GM10847 (cell line): ENCODE results near the gene DLD.

Source experiments
- POLR2A ChIP-seq: IDR thresholded peaks from 2 replicates; pipeline ENCODE4 v1.6.1; 2011; ENCODE audit not compliant: insufficient read length; ENCODE audit errors: extremely low read depth

The DLD gene

DNA sequence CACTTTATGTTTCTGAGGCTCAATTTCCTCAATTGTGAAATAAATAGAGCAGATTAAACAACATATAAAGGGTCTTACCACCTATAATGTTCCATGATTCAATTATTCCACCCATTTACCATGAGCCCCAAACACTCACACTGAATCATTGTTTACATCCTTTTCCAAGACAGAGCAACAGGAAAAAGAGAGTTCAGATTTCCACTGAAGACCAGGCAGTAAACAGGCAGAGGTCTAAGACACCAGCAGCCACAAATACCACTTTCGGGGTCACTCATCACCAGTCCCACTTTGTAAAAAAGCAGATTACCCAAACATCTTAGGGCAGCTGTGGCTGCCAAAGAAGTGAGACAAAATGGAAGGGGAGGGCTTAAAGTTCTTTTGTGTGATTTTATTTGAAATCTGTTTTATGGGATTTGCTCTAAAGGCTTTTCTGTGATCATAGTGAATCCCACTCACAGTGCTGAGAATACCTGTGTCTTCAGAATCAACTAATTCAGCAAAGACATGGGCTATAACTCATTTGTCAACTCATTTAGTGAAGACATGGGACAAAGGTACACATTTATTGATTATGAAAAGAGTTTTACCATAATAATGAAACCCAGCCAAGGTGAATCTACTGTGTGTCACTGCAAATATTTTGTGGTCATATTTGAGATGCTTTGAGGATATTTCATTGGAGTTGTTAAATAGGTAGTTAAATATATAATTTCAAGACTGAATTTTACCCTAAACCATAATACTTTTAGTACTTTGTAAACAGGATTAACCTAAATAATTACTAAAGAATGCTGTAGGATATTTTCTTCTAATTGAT, 24.8 kb upstream of the DLD start:
- TF ChIP-seq POLR2A: no peak

DNA sequence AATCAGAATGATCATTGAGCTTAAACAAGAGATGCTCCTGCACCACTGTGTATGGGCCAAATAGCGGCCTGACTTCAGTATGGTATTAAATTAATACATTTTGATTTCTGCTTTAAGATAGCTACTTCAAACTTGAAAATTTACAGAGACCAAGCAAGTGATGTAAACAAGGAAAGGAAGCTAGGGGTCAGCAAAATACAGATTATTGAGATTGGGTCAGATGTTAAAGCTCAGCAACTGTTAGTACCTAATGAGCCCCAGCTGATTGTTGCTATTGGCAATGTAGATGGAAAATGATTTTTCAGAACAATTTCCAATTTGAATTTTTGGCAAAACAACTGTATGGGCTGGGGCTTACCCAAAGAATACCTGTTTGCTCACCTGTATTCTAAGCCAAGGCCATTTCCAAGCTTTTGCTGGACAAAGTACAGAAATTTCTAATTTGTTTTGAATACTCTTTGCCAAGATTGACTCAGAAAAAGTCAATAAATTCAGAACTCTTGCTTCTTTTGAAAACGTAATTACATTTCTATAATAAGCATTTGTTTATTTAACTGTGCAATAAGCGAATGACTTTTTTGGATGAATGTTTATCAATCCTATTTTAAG, 23.0 kb upstream of the DLD start:
- TF ChIP-seq POLR2A: no peak

DNA sequence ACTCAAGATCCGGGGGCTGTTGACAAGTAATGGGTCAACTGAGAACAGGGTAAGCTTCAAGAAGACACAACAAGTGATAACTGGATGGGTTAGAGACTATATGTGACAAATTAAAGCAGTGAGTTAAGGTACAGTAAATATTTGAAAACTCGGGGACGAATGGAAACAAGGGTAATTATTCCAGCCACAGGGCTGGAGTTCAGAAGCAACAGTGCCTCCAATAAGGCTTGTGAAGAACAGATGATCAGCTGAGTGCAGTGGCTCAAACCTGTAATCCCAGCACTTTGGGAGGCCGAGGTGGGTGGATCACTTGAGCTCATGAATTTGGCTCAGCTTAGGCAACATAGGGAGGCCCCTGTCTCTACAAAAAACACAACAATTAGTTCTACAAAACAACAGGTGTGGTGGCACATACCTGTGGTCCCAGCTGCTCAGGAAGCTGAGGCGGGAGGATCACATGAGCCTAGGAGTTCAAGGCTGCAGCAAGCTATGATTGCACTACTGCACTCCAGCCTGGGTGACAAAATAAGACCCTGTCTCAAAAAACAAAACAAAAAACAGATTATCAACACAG, 20.5 kb upstream of the DLD start:
- no peak for TF ChIP-seq POLR2A

DNA sequence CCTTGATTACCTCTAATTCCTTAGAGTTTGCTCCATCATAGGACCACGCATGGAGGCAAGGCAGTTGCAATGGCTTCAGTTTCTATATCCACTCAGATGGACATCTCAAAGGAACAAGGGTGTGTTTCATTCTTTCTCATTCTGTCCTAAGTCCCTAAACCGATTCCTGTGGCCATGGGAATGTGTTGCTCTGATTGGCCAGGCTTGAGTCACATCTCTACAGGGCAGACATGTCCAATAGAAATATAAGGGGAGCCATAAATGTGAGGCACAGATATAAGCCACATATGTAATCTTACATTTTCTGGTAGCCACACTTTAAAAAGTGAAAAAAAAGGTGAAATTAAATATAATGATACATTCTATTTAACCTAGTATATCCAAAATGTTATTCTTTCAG, 16.9 kb upstream of the DLD start:
- TF ChIP-seq POLR2A: no peak

DNA sequence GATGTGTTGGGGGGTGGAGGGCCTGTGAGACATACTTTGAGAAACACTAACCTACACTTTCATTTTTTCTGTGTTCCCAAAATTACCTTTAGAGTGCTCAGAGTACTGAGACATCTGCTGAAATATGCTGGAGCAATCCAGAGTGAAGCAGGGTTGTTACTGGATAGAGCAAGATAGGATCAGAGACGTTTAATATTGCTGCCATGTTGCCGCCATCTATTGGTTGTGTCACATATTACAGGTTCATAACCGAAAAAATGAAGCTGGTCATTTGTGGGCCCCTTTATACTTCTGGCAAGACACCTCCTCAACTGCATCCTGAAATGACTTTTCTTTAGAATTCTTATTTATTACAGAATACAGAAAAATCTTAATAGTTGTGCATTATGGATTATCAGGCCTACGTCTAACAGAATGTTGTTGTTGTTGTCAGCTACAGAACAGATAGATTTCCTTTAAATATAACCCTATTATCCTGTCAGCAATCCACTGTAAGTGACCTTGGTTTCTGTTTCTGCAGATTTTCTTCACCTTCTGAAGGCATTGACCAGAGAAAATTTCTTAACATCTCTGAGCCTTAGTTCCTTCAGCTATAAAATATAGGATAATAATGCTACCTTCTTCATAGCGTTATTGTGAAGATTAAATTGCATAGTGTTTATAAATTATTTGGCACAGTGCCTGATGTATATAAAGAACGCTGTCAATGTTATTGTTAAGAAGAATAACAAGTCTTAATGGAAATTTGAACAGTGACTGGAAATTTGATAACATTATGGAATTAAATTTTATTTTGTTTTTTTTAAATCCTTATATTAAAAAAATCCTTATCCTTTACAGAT, 16.2 kb upstream of the DLD start:
- no peak for TF ChIP-seq POLR2A

DNA sequence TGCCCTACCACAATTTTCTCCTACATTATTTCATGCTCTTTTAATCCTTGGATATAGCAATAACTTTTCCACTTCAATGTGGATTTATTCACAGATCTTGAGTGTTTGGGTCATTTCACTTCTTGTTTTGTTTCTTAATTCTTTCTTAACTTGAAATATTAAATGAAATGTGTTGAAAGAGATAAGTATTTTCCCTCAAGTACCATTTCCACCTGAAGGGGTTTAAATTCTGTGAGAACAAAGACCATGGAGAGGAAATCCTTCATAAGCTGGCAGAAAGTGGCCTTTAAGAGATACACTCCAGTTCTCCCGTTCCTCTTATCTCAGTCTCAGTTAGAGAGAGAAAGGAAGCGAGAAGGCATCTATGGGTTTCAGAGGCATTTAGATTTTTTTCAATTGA, 14.1 kb upstream of the DLD start:
- no peak for TF ChIP-seq POLR2A

DNA sequence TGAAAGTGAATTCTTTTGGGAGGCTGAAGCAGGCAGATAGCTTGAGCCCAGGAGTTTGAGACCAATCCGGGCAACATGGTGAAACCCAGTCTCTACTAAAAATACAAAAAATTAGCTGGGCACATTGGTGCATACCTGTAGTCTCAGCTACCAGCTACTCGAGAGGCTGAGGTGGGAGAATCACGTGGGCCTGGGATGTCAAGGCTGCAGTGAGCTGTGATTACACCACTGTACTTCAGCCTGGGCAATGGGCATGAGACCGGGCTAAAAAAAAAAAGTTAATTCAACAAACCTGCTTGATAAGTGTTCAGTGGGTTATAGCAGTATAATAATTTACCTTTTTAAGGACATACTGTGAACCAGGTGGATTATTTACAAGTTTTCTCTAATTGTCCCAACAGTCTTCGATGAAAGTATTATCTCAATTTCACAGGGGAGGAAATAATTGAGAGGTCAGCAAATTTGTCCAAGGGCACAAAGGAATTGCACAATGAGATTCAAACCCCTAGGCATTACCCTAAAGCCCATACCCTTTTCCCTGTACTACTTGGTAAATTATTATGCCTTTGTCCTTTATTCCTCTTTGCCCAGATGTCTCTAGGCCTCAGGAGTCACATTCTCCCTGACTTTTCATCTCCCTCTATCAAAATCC, 13.1 kb upstream of the DLD start:
- no peak for TF ChIP-seq POLR2A

DNA sequence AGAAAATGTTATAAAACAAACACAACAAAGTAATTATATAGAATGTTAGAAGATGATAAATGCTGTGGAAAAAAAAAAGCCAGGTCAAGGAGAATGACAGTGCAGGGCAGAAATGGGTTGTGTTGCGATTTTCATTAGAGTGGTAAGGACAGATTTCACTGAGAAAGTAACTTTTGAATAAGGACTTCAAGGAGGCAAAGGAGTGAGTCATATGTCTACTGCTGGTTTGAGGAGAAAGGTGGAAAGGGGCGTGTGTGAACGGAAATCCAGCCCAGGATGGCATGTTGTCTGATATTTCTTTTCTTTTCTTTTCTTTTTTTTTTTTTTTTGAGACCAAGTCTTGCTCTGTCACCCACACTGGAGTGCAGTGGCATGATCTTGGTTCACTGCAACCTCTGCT, 12.3 kb upstream of the DLD start:
- no peak for TF ChIP-seq POLR2A

DNA sequence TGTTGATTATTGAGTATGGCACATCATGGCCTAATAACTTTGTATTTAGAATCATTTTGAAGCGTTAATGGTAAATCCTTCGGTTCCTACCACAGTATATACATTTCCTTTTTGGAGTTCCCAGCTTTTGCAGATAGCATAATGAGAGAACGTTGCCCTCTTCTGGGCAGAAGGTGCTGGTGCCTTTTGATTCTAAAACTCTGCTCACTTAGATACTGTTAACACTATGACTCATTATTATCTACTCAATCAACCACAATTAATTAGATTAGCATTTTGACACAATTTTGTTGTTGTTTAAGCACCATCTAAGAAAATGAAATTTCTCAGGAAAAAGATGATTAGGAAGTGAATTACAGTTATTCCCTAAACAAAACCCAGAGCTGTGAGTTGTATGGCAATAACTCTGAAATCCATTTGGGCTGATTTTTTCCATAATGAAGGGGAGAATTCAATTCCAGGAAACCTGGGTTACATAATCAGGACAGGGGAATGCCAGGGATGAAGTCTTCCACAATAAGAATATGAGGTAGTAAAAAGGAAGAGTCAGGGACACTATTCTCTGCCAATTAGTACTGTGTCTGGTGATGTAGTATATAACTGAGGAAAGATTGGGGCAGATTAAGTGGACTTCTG, 11.5 kb upstream of the DLD start:
- TF ChIP-seq POLR2A: no peak

DNA sequence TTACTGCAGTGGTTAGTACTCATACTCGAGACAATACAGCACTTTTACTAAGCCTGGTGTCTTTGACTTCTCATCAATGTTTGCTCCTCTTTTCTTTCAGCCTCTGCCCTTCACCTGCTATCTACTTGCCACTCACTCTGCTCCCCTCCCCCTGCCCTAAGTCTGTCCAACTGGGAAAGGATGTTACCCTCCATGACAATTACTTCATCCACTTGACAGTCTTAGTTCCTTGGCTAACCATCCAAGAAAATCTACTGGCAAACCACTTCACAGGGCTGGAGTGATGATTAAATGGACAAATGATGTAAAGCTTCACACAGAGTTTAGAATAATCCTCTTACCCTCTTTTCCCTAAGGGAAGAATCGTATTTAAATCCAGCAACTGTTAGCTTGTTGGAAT, 8.2 kb upstream of the DLD start:
- TF ChIP-seq POLR2A: no peak

DNA sequence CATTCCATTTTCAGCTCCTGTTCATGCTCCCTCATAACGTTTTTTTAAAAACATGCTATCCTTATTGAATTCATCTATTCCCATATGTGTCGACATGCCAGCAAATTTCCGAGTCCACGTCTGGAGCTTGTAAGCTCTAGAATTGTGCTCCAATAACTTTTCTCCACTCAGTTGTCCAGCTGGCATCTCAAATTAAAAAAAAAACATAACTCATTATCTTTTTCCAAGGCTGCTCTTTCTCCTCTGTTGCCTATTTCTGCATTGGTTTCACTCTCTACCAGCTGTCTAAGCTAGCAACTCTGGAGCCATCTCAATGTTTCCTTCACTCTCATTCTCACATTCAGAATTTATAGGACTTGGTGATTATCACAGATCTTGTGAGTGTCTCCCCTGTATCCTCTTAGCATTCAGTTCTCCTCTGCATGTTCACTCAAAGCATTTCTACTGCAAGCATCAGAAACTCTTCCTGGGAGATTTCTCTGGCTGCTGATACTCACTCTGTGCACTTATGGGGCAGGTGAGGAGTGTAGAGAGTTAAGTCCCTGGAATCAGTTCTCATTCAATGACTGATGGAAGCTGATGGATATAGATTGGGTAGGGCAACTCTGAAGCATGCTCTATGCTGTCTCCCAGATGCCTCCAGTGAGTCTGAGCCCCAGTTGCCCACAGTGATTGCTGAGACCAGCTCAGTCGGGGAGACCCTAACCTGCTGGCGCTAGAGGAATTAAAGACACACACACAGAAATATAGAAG, 6.7 kb upstream of the DLD start:
- TF ChIP-seq POLR2A: no peak

DNA sequence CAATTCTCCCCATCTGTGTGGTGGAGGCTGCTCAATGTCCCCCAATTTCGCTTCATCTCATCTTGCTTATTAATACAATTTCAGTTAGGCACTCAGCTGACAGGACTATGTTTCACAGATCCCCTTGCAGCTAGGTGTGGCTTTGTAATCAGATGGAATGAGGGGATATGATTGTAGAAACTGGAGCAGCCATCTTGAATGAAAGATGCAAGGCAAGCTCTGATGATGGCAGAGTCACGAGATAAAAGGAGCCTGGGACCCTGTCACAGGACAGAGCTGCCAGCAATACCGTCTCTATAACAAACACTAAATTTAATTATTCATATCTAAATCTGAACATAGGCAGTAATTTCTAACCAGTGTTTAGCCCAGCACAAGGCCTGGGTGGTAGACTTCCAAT, 991 bp upstream of the DLD start:
- TF ChIP-seq POLR2A: no peak

DNA sequence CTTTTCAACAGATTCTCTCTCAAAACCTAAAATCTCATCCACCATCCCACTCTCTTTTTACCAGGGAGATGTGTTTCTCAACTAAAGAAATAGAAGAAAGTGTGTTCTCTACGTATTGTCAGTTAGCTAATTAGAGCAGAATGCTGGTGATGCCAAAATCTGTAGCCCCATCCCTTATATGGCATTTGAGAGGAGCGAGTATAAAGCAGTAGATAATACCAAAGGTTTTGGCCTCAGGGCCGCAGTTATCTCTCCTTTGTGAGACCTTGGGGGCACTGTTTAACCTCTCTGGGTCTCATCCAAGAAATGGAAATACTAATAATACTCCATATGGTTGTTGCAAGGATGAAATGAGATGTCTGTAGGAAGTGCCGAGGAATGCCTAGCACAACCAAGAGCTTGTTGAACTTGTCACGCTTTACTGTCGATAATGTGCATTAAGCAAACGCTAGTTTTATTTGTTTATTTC, 456 bp upstream of the DLD start:
- no peak for TF ChIP-seq POLR2A
